DND-41 (cell line): Measurements from ENCODE around the gene MTFMT.

ENCODE experiments used
- ATAC-seq: fragments of 200-7000 bp; cut with Tn5 transposase; 3 replicates; pipeline ENCODE4 v1.9.1; 2021; ENCODE audit warnings: low read depth; ENCODE audit not compliant: insufficient read depth
- DNase-seq: peaks from one replicate; pipeline ENCODE4 v3.0.0-alpha.2; 2020
- H2AFZ ChIP-seq: 2 replicates; pipeline ENCODE4 v1.6.0; 2012; ENCODE audit warnings: low read depth, low read length
- H3K27ac ChIP-seq: 2 replicates; pipeline ENCODE4 v1.5.1; 2012; ENCODE audit warnings: low read length, inconsistent platforms
- H3K27me3 ChIP-seq: fragments of 200-600 bp; sonication (generic); 2 replicates; pipeline ENCODE4 v1.6.0; 2012; ENCODE audit warnings: low read length, mild to moderate bottlenecking, inconsistent platforms; ENCODE audit not compliant: insufficient read depth, poor library complexity
- H3K36me3 ChIP-seq: 2 replicates; pipeline ENCODE4 v1.5.1; 2012; ENCODE audit warnings: low read length, inconsistent platforms; ENCODE audit not compliant: insufficient read depth
- H3K4me1 ChIP-seq: 2 replicates; pipeline ENCODE4 v1.5.1; 2012; ENCODE audit warnings: mild to moderate bottlenecking, low read length; ENCODE audit not compliant: insufficient read depth
- H3K4me2 ChIP-seq: 2 replicates; pipeline ENCODE4 v1.6.0; 2012; ENCODE audit warnings: mild to moderate bottlenecking, moderate library complexity, low read length, inconsistent platforms; ENCODE audit not compliant: insufficient read depth
- H3K4me3 ChIP-seq, 2 experiments: fragments of 200-600 bp in 1 of 2; shearing (Covaris generic) in 1 of 2; 2 replicates each; pipeline ENCODE4 v1.5.1; 2012 to 2016; ENCODE audit warnings: inconsistent platforms in 2 of 2, low read length in 2 of 2, mild to moderate bottlenecking in 2 of 2, low read depth in 1 of 2, moderate library complexity in 1 of 2
- H3K79me2 ChIP-seq: 2 replicates; pipeline ENCODE4 v1.6.0; 2012; ENCODE audit warnings: low read length, inconsistent platforms; ENCODE audit not compliant: insufficient read depth
- H3K9ac ChIP-seq: 2 replicates; pipeline ENCODE4 v1.6.0; 2012; ENCODE audit warnings: low read depth, mild to moderate bottlenecking, inconsistent platforms, low read length, moderate library complexity
- H3K9me3 ChIP-seq: 2 replicates; pipeline ENCODE4 v1.5.1; 2012; ENCODE audit warnings: low read length, moderate library complexity, mild to moderate bottlenecking, inconsistent platforms; ENCODE audit not compliant: insufficient read depth, severe bottlenecking
- H4K20me1 ChIP-seq: 2 replicates; pipeline ENCODE4 v1.6.0; 2012; ENCODE audit warnings: low read length; ENCODE audit not compliant: insufficient read depth
- CTCF ChIP-seq: IDR thresholded peaks from 2 replicates; pipeline ENCODE4 v1.5.1; 2012; ENCODE audit warnings: borderline replicate concordance, low read length, moderate library complexity, mild to moderate bottlenecking; ENCODE audit not compliant: poor library complexity, severe bottlenecking; ENCODE audit errors: extremely low read depth
- EZH2 ChIP-seq: IDR thresholded peaks from 3 replicates; pipeline ENCODE4 v1.6.1; 2012; ENCODE audit warnings: borderline replicate concordance, low read depth, mild to moderate bottlenecking, moderate library complexity, low read length, inconsistent platforms; ENCODE audit not compliant: severe bottlenecking

MTFMT gene

GRCh38 chr15:65066635-65067316 is 37.3 kb upstream of the MTFMT start:
- no peak overlapping the region for H3K4me3 ChIP-seq
- H3K9ac ChIP-seq: no peak overlapping the region
- no peaks in the 10 kb centered on the region for H3K79me2 ChIP-seq
- H3K36me3 ChIP-seq: no peaks in the 10 kb centered on the region
- no peaks in the 10 kb centered on the region for H3K27me3 ChIP-seq
- no peak for TF ChIP-seq EZH2
- no peak for ATAC-seq
- no peak overlapping the region for H3K27ac ChIP-seq
- H2AFZ ChIP-seq: no peak overlapping the region
- H4K20me1 ChIP-seq: no peaks in the 10 kb centered on the region
- no peak overlapping the region for H3K4me2 ChIP-seq
- no peaks in the 10 kb centered on the region for H3K4me1 ChIP-seq
- H3K9me3 ChIP-seq: no peaks in the 10 kb centered on the region
- DNase-seq: no peak

- Histone ChIP-seq H3K4me3 (no peak overlapping the region), H3K9me3 (no peaks in the 10 kb centered on the region), H2AFZ (no peak overlapping the region), H3K36me3 (no peaks in the 10 kb centered on the region), H3K4me1 (no peaks in the 10 kb centered on the region), H3K79me2 (no peaks in the 10 kb centered on the region), H3K27ac (no peak overlapping the region), H3K4me2 (no peak overlapping the region), H3K9ac (no peak overlapping the region), H4K20me1 (no peaks in the 10 kb centered on the region), H3K27me3 (no peaks in the 10 kb centered on the region)
- ATAC-seq (0 out of 3 replicates have a peak, but pooled peaks have one; percentile 31), DNase-seq (no peak)
- TF ChIP-seq EZH2 (no peak), CTCF (no peak)
These were observed 36.7 kb upstream of the MTFMT start for GRCh38 chr15:65066001-65066634.

- no peak overlapping the region for H2AFZ ChIP-seq
- ATAC-seq: no peak
These were observed 33.3 kb upstream of the MTFMT start for GRCh38 chr15:65062726-65063125.

More at GRCh38 chr15:65062726-65063125, 33.3 kb upstream of the MTFMT start:
- H3K4me3 ChIP-seq: no peak overlapping the region
- no peaks in the 10 kb centered on the region for H3K79me2 ChIP-seq
- H4K20me1 ChIP-seq: no peaks in the 10 kb centered on the region
- H3K4me1 ChIP-seq: no peaks in the 10 kb centered on the region
- TF ChIP-seq CTCF (no peak), EZH2 (no peak)
- H3K36me3 ChIP-seq: no peaks in the 10 kb centered on the region
- H3K27ac ChIP-seq: no peak overlapping the region
- no peak for DNase-seq
- H3K4me2 ChIP-seq: no peak overlapping the region
- H3K27me3 ChIP-seq: no peaks in the 10 kb centered on the region
- no peak overlapping the region for H3K9ac ChIP-seq
- H3K9me3 ChIP-seq: no peaks in the 10 kb centered on the region
